CD4-positive, alpha-beta T cell treated with Interleukin-4 for 4 hours (primary cell): ENCODE data around the gene MAN2B1.
"Not testable (repeated sequence)": the region's sequence is repeated elsewhere in the genome, so short reads cannot be mapped to it uniquely, and the experiment has no call there.

ENCODE experiments used
- DNase-seq: peaks from one replicate; pipeline ENCODE4 v3.0.0-alpha.2; 2020

The MAN2B1 gene

GRCh38 chr19:12666265-12667048, at the start of gene MAN2B1, which contains the start of gene WDR83:
TSS of gene MAN2B1 (minus strand) at chr19:12666742. CDS start at chr19:12666701, 41 bp downstream.
TSS of gene WDR83 (plus strand) at chr19:12666807. CDS start at chr19:12669791, 2,984 bp downstream.
- peak; percentile 66 for DNase-seq

GRCh38 chr19:12715929-12716328, 49.4 kb upstream of the MAN2B1 start:
- DNase-seq: no peak

GRCh38 chr19:12715102-12715501, 48.6 kb upstream of the MAN2B1 start:
- no peak for DNase-seq

GRCh38 chr19:12713304-12713703, 46.8 kb upstream of the MAN2B1 start:
- not testable (repeated sequence) for DNase-seq

- DNase-seq: not testable (repeated sequence)
Measured at GRCh38 chr19:12712077-12712476, 45.5 kb upstream of the MAN2B1 start.

GRCh38 chr19:12711187-12711586, 44.6 kb upstream of the MAN2B1 start:
- no peak for DNase-seq

GRCh38 chr19:12708641-12709040, 42.1 kb upstream of the MAN2B1 start:
- no peak for DNase-seq

GRCh38 chr19:12706332-12706718, 39.8 kb upstream of the MAN2B1 start:
- no peak for DNase-seq

GRCh38 chr19:12705654-12706331, 39.3 kb upstream of the MAN2B1 start:
- DNase-seq: no peak

GRCh38 chr19:12705169-12705568, 38.6 kb upstream of the MAN2B1 start:
- no peak for DNase-seq

- no peak for DNase-seq
Measured at GRCh38 chr19:12703046-12703445, 36.5 kb upstream of the MAN2B1 start.

GRCh38 chr19:12701596-12702282, 35.2 kb upstream of the MAN2B1 start:
- DNase-seq: no peak

- DNase-seq: no peak
Measured at GRCh38 chr19:12698138-12698537, 31.6 kb upstream of the MAN2B1 start.

GRCh38 chr19:12697425-12697824, 30.9 kb upstream of the MAN2B1 start:
- not testable (repeated sequence) for DNase-seq

- DNase-seq: peak; percentile 97
Measured at GRCh38 chr19:12696366-12697335, 30.1 kb upstream of the MAN2B1 start, which contains the start of gene FBXW9. TSS of gene FBXW9 (minus strand) at chr19:12696631. CDS start at chr19:12696581, 50 bp downstream.

- no peak for DNase-seq
Measured at GRCh38 chr19:12695997-12696365, 29.4 kb upstream of the MAN2B1 start.

- no peak for DNase-seq
Measured at GRCh38 chr19:12695514-12695913, 29.0 kb upstream of the MAN2B1 start.

- no peak for DNase-seq
Measured at GRCh38 chr19:12695096-12695495, 28.6 kb upstream of the MAN2B1 start.

GRCh38 chr19:12694641-12695040, 28.1 kb upstream of the MAN2B1 start:
- no peak for DNase-seq

GRCh38 chr19:12692960-12693359, 26.4 kb upstream of the MAN2B1 start:
- no peak for DNase-seq

GRCh38 chr19:12689581-12690216, 23.2 kb upstream of the MAN2B1 start:
- no peak for DNase-seq

GRCh38 chr19:12689012-12689411, 22.5 kb upstream of the MAN2B1 start:
- DNase-seq: no peak
